DOHH2 (cell line): ENCODE data around the gene STOM.

ENCODE experiments used
- EZH2phosphoT487 ChIP-seq: fragments of 200-600 bp; sonication (generic); IDR thresholded peaks from 2 replicates; pipeline ENCODE4 v1.6.1; 2017; ENCODE audit warnings: borderline replicate concordance, mild to moderate bottlenecking, antibody characterized with exemption, low read length, moderate library complexity, mixed read lengths
- TF ChIP-seq, protein P1 (sequence below): fragments of 200-600 bp; sonication (generic); IDR thresholded peaks from one replicate; pipeline ENCODE4 v1.5.1; 2014; ENCODE audit warnings: antibody characterized with exemption, mild to moderate bottlenecking, low read depth, low read length; ENCODE audit not compliant: poor library complexity, severe bottlenecking

DNA sequence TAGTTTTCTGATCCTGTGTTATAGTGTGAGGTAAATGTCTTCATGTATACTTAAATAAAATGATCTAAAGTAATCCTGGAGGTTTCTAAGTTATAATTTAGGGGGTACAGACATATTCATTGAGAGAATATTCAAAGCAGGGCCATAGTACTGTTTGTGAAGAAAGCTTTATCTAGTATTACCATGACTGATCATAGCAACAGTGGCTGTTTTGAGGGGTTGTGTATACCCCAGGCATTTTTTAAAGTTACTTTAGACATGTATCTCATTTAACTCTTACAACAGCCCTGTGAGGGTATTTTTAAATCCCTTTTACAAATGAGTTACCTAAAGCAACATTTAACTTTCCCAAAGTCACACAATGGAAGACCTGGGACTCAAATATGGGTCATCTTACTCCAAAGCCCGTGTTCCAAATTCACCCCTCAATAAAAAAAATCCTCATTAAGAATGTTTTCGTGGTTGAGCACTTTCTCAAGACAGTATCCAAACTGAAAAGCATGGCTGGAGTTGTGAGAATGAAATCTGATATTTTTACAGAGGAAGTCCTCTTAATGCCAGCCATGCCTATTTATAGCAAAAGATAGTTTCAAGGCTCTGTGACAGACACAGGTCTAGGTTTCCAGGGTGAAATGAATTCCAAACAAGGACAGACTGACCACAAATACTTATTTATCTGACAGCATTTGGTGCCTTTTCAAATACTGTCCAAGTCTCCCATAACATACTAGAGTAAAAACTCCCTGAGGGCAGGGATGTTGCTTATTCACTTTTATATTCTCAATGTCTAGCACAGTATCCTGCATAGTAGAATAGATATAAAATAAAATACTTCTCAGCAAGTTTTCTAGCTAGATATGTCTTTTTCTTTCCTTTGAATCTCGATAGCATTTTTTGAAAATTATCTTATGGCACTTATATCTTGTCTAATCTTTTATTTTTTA, 10.4 kb downstream of the STOM start:
- TF ChIP-seq, protein P1, sequence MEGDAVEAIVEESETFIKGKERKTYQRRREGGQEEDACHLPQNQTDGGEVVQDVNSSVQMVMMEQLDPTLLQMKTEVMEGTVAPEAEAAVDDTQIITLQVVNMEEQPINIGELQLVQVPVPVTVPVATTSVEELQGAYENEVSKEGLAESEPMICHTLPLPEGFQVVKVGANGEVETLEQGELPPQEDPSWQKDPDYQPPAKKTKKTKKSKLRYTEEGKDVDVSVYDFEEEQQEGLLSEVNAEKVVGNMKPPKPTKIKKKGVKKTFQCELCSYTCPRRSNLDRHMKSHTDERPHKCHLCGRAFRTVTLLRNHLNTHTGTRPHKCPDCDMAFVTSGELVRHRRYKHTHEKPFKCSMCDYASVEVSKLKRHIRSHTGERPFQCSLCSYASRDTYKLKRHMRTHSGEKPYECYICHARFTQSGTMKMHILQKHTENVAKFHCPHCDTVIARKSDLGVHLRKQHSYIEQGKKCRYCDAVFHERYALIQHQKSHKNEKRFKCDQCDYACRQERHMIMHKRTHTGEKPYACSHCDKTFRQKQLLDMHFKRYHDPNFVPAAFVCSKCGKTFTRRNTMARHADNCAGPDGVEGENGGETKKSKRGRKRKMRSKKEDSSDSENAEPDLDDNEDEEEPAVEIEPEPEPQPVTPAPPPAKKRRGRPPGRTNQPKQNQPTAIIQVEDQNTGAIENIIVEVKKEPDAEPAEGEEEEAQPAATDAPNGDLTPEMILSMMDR, result no peak
- no peak for TF ChIP-seq EZH2phosphoT487
